GM23338 (cell line): Measurements from ENCODE around the gene SND1.

Experiments
- EZH2 ChIP-seq: fragments of 200-600 bp; sonication (generic); IDR thresholded peaks from one replicate; pipeline ENCODE4 v1.8.0; 2017; ENCODE audit warnings: antibody characterized with exemption, mild to moderate bottlenecking, low read depth; ENCODE audit not compliant: unreplicated experiment
- EZH2phosphoT487 ChIP-seq: fragments of 200-600 bp; sonication (generic); IDR thresholded peaks from one replicate; pipeline ENCODE4 v1.8.1; 2018; ENCODE audit warnings: antibody characterized with exemption; ENCODE audit not compliant: unreplicated experiment
- JUNB ChIP-seq: IDR thresholded peaks from one replicate; pipeline ENCODE4 v1.6.1; 2016; ENCODE audit warnings: antibody characterized with exemption; ENCODE audit not compliant: unreplicated experiment
- ZNF114 ChIP-seq: fragments of 250-450 bp; sonication (Bioruptor Pico); IDR thresholded peaks from 2 replicates; pipeline ENCODE4 v1.5.0; 2020; ENCODE audit warnings: mild to moderate bottlenecking, moderate library complexity
- TF ChIP-seq, protein P1 (sequence below): IDR thresholded peaks from one replicate; pipeline ENCODE4 v1.6.1; 2018; ENCODE audit warnings: antibody characterized with exemption; ENCODE audit not compliant: unreplicated experiment
- TF ChIP-seq, protein P2 (sequence below), 2 experiments: fragments of 200-600 bp in 1 of 2; sonication (generic) in 1 of 2; conservative IDR thresholded peaks; 2 replicates each; pipeline versions ENCODE4 v1.5.1 to v1.6.1; 2016 to 2017; ENCODE audit warnings: antibody characterized with exemption in 2 of 2, low read depth in 2 of 2, mild to moderate bottlenecking in 2 of 2, moderate library complexity in 1 of 2

DNA sequence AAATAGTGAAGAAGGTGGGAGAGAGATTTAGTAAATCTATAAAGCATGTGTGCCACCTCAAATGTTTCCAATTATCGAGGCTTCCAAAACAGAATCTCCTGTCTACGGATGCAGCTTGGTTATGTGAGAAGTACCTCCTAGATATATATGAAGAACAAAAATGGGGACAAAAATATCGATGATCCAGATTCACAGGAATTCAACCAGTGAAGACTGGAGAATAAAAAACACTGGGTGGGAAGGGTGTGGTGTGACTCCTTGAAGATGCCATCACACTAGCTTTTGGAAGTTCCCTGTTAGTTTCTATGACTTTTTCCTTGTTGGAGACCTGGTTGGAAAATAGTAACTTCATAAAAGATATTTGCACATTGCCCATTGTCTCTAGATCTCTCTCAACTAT, 226.8 kb downstream of the SND1 start:
- TF ChIP-seq, protein P1, sequence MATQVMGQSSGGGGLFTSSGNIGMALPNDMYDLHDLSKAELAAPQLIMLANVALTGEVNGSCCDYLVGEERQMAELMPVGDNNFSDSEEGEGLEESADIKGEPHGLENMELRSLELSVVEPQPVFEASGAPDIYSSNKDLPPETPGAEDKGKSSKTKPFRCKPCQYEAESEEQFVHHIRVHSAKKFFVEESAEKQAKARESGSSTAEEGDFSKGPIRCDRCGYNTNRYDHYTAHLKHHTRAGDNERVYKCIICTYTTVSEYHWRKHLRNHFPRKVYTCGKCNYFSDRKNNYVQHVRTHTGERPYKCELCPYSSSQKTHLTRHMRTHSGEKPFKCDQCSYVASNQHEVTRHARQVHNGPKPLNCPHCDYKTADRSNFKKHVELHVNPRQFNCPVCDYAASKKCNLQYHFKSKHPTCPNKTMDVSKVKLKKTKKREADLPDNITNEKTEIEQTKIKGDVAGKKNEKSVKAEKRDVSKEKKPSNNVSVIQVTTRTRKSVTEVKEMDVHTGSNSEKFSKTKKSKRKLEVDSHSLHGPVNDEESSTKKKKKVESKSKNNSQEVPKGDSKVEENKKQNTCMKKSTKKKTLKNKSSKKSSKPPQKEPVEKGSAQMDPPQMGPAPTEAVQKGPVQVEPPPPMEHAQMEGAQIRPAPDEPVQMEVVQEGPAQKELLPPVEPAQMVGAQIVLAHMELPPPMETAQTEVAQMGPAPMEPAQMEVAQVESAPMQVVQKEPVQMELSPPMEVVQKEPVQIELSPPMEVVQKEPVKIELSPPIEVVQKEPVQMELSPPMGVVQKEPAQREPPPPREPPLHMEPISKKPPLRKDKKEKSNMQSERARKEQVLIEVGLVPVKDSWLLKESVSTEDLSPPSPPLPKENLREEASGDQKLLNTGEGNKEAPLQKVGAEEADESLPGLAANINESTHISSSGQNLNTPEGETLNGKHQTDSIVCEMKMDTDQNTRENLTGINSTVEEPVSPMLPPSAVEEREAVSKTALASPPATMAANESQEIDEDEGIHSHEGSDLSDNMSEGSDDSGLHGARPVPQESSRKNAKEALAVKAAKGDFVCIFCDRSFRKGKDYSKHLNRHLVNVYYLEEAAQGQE, result no peak
- TF ChIP-seq JUNB (no peak), EZH2 (no peak), ZNF114 (no peak), EZH2phosphoT487 (no peak)
- TF ChIP-seq, protein P2, sequence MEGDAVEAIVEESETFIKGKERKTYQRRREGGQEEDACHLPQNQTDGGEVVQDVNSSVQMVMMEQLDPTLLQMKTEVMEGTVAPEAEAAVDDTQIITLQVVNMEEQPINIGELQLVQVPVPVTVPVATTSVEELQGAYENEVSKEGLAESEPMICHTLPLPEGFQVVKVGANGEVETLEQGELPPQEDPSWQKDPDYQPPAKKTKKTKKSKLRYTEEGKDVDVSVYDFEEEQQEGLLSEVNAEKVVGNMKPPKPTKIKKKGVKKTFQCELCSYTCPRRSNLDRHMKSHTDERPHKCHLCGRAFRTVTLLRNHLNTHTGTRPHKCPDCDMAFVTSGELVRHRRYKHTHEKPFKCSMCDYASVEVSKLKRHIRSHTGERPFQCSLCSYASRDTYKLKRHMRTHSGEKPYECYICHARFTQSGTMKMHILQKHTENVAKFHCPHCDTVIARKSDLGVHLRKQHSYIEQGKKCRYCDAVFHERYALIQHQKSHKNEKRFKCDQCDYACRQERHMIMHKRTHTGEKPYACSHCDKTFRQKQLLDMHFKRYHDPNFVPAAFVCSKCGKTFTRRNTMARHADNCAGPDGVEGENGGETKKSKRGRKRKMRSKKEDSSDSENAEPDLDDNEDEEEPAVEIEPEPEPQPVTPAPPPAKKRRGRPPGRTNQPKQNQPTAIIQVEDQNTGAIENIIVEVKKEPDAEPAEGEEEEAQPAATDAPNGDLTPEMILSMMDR (conservative IDR thresholded peaks at IDR 0.05; ENCODE audit: low read depth in 2 of 2), result no peak
